ENCODE data around the gene VASP. TPM values are rescaled to one million over a fixed set of nuclear protein-coding genes. Genes with fewer than 3 reads are reported as not detected.

Gene VASP
- total and polyA plus RNA-seq, 2 of the 4 experiments (the other 2 are of a cell fraction) = 61.1 to 88.8 TPM

DNA sequence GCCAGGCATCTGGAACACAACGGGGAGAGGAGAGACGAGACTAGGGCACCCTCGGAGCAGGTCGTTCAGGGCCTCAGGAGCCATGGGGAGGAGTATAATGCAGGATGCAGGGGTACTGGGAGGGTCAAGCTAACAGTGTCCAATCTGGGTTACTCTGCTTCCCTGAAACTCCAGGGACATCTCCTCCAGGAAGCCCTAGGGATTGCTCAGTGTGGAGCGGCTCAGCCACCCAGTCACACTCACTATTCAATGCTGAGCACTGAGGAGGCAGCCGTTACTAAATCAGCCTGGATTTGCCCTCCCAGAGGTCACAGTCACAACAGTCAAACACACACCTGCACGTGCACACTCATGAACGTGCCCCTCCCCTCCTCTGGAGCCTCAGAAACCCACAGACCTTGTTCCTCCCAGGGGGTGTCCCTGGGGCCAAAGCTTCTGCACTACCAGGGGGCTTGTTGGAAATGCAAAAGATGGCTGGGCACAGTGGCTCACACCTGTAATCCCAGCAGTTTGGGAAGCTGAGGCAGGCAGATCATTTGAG lies 46.4 kb upstream of the VASP start:
- TF ChIP-seq MXI1 (IDR thresholded peaks at IDR 0.05; ENCODE audit: borderline replicate concordance, low read depth, low read length) (no peak), USF2 (IDR thresholded peaks at IDR 0.05; ENCODE audit: low read depth, low read length) (no peak), RFX5 (IDR thresholded peaks at IDR 0.05; ENCODE audit: low read depth, low read length) (no peak), BHLHE40 (IDR thresholded peaks at IDR 0.05; ENCODE audit: low read depth, low read length) (no peak), ELK1 (IDR thresholded peaks at IDR 0.05; ENCODE audit: borderline replicate concordance, low read depth, low read length) (no peak), NFE2L2 (IDR thresholded peaks at IDR 0.05; ENCODE audit: low read depth, low read length) (no peak), SMC3 (IDR thresholded peaks at IDR 0.05; ENCODE audit: low read depth, low read length) (no peak), CEBPB (IDR thresholded peaks at IDR 0.05; ENCODE audit: low read depth, low read length) (no peak), FOS (IDR thresholded peaks at IDR 0.05; ENCODE audit: low read depth, low read length) (no peak), RAD21 (IDR thresholded peaks at IDR 0.05; ENCODE audit: low read length) (no peak), MAZ (IDR thresholded peaks at IDR 0.05; ENCODE audit: borderline replicate concordance, low read depth, low read length) (no peak), MAFK (IDR thresholded peaks at IDR 0.05; ENCODE audit: low read depth, low read length) (no peak), POLR2A (IDR thresholded peaks at IDR 0.05; ENCODE audit: low read depth, low read length) (no peak), CTCF (conservative IDR thresholded peaks at IDR 0.05; ENCODE audit: low read depth, low read length) (no peak), CHD1 (IDR thresholded peaks at IDR 0.05; ENCODE audit: low read depth, low read length) (no peak), RCOR1 (IDR thresholded peaks at IDR 0.05; ENCODE audit: insufficient replicate concordance, low read length) (no peak)
- CTCF ChIA-PET = no interaction called here
- H4K91ac ChIP-seq (ENCODE audit: insufficient read depth, low read depth, low read length) = no peak overlapping the region
- no peak overlapping the region for H2AFZ ChIP-seq (replicated peaks; ENCODE audit: low read length, poor library complexity)
- DNase-seq (no peak), ATAC-seq (ENCODE audit: low read depth) (no peak)
- H3K27me3 ChIP-seq (ENCODE audit: control insufficient read depth, insufficient read depth, low read length) = no peaks in the 10 kb centered on the region
- no peak overlapping the region for H3K4me2 ChIP-seq (ENCODE audit: low read depth, low read length)
- H3K4me1 ChIP-seq (ENCODE audit: control insufficient read depth, insufficient read depth, low read length) = peaks cover 5% of the 10 kb centered on the region
- peaks cover 0 to 4% of the 10 kb centered on the region in 2 experiments; a peak in 1 of 4 replicates for H3K79me1 ChIP-seq (ENCODE audit: low read depth in 1 of 2, low read length in 2 of 2)
- H3K36me3 ChIP-seq (ENCODE audit: control insufficient read depth, insufficient read depth, low read length) = no peaks in the 10 kb centered on the region
- H4K8ac ChIP-seq (ENCODE audit: low read depth in 2 of 2, low read length in 2 of 2) = no peak overlapping the region
- BruUV-seq (replicated peaks) = no TSS peak
- in situ Hi-C loops (cut with MboI; ENCODE audit: low sequenced_read_pairs) = no loop called here
- no peak overlapping the region for H3K56ac ChIP-seq (ENCODE audit: extremely low read depth, insufficient read depth, low read length)
- H2BK120ac ChIP-seq (ENCODE audit: low read depth, low read length) = no peak overlapping the region
- no peak overlapping the region for H2BK15ac ChIP-seq (ENCODE audit: low read depth, low read length)
- no peak overlapping the region for H3K18ac ChIP-seq (ENCODE audit: low read depth, low read length)
- H3K14ac ChIP-seq (replicated peaks; ENCODE audit: low read depth, low read length) = no peak overlapping the region
- WGBS, 2 experiments (ENCODE audit: extremely low coverage in 2 of 2, insufficient read length in 1 of 2) = 61% methylated on average over 4 of the region's 8 CpGs; no CpG with 5 or more reads in 1 of the 2 experiments
- H3K27ac ChIP-seq (ENCODE audit: insufficient read depth, low read length) = no peak overlapping the region
- peaks cover 7% of the 10 kb centered on the region for H4K20me1 ChIP-seq (ENCODE audit: insufficient read depth, low read length)
- no peak overlapping the region for H2BK20ac ChIP-seq (ENCODE audit: low read depth, low read length)
- no peaks in the 10 kb centered on the region for H3K9me3 ChIP-seq (ENCODE audit: control insufficient read depth, insufficient read depth, low read length)
- H3K9ac ChIP-seq (ENCODE audit: low read depth, low read length) = no peak overlapping the region
- POLR2A ChIA-PET (ENCODE audit: unreplicated experiment) = no interaction called here
- peak overlapping the region; percentile 19 for H2AK9ac ChIP-seq (replicated peaks; ENCODE audit: low read depth, low read length, poor library complexity)
- no peak overlapping the region for H3K23ac ChIP-seq (ENCODE audit: low read depth, low read length)
- dilution Hi-C loops (cut with HindIII; ENCODE audit: low sequenced_read_pairs, unreplicated experiment) = no loop called here
- H2BK5ac ChIP-seq (ENCODE audit: low read depth, low read length, poor library complexity, severe bottlenecking) = no peak overlapping the region
- no peak overlapping the region for H4K5ac ChIP-seq (ENCODE audit: low read depth, low read length)
- no peak overlapping the region for H3K4me3 ChIP-seq (ENCODE audit: insufficient read depth, low read depth, low read length)
- no peak overlapping the region for H2AK5ac ChIP-seq (ENCODE audit: low read depth, low read length)
- no peaks in the 10 kb centered on the region for H3K9me1 ChIP-seq (ENCODE audit: insufficient read depth, low read length)
- intact Hi-C loops (cut with micrococcal nuclease) = no loop called here
- no peak overlapping the region for H3K4ac ChIP-seq (ENCODE audit: low read depth, low read length)

Measured in IMR-90 (cell line).